Measurements from ENCODE around the gene ASIP. TPM values are rescaled to one million over a fixed set of nuclear protein-coding genes. Genes with fewer than 3 reads are reported as not detected.

The ASIP gene
- total and polyA plus RNA-seq, 2 of the 13 experiments (the other 11 are each of a cell fraction or from before 2014, with no cell fraction given): not detected

DNA sequence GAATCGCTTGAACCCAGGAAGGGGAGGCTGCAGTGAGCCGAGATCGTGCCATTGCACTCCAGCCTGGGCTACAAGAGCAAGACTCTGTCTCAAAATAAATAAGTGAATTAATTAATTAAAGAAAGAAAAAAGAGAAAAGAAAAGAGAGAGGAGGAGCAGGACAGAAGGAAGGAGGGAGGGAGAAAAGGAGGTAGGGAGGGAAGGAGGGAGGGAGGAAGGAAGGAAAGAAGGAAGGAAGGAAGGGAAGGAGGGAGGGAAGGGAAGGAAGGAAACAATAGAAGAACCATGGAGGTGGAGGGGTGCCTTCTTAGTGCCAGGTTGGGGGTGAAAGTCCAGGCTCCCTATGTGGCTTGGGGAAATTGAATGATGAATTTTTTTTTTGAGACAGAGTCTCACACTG is 68.5 kb downstream of the ASIP start (continued):
- 0 out of 2 replicates have a peak, but pooled peaks have one; percentile 24 for TF ChIP-seq ZNF710 (CRISPR knock-in tag; IDR thresholded peaks at IDR 0.05; ENCODE audit: borderline replicate concordance)
- TF ChIP-seq KLF16 (CRISPR knock-in tag; IDR thresholded peaks at IDR 0.05): no peak
- TF ChIP-seq, protein P1, sequence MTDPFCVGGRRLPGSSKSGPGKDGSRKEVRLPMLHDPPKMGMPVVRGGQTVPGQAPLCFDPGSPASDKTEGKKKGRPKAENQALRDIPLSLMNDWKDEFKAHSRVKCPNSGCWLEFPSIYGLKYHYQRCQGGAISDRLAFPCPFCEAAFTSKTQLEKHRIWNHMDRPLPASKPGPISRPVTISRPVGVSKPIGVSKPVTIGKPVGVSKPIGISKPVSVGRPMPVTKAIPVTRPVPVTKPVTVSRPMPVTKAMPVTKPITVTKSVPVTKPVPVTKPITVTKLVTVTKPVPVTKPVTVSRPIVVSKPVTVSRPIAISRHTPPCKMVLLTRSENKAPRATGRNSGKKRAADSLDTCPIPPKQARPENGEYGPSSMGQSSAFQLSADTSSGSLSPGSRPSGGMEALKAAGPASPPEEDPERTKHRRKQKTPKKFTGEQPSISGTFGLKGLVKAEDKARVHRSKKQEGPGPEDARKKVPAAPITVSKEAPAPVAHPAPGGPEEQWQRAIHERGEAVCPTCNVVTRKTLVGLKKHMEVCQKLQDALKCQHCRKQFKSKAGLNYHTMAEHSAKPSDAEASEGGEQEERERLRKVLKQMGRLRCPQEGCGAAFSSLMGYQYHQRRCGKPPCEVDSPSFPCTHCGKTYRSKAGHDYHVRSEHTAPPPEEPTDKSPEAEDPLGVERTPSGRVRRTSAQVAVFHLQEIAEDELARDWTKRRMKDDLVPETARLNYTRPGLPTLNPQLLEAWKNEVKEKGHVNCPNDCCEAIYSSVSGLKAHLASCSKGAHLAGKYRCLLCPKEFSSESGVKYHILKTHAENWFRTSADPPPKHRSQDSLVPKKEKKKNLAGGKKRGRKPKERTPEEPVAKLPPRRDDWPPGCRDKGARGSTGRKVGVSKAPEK (CRISPR knock-in tag; IDR thresholded peaks at IDR 0.05; ENCODE audit: borderline replicate concordance): peak; percentile 50; the same call in 1 of the 2 replicates
- 0 out of 2 replicates have a peak, but pooled peaks have one; percentile 38 for TF ChIP-seq IKZF1 (IDR thresholded peaks at IDR 0.05)
- TF ChIP-seq KDM1A (CRISPR knock-in tag; IDR thresholded peaks at IDR 0.05): no peak
- TF ChIP-seq ZFP37 (CRISPR knock-in tag; IDR thresholded peaks at IDR 0.05; ENCODE audit: borderline replicate concordance): no peak
- TF ChIP-seq THAP8 (CRISPR knock-in tag; IDR thresholded peaks at IDR 0.05; ENCODE audit: borderline replicate concordance): no peak
- TF ChIP-seq, protein P2, sequence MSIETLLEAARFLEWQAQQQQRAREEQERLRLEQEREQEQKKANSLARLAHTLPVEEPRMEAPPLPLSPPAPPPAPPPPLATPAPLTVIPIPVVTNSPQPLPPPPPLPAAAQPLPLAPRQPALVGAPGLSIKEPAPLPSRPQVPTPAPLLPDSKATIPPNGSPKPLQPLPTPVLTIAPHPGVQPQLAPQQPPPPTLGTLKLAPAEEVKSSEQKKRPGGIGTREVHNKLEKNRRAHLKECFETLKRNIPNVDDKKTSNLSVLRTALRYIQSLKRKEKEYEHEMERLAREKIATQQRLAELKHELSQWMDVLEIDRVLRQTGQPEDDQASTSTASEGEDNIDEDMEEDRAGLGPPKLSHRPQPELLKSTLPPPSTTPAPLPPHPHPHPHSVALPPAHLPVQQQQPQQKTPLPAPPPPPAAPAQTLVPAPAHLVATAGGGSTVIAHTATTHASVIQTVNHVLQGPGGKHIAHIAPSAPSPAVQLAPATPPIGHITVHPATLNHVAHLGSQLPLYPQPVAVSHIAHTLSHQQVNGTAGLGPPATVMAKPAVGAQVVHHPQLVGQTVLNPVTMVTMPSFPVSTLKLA (IDR thresholded peaks at IDR 0.05): no peak
- TF ChIP-seq TAF1 (CRISPR knock-in tag; IDR thresholded peaks at IDR 0.05): no peak
- no peak for TF ChIP-seq ZNF143 (CRISPR knock-in tag; IDR thresholded peaks at IDR 0.05)
- TF ChIP-seq ZNF3 (CRISPR knock-in tag; IDR thresholded peaks at IDR 0.05): no peak
- no peak for TF ChIP-seq ZNF33B (CRISPR knock-in tag; IDR thresholded peaks at IDR 0.05)
- TF ChIP-seq ZNF570 (CRISPR knock-in tag; IDR thresholded peaks at IDR 0.05; ENCODE audit: borderline replicate concordance): no peak
- TF ChIP-seq ZNF296 (CRISPR knock-in tag; conservative IDR thresholded peaks at IDR 0.05): no peak

All from HepG2 (cell line).